Stomach (tissue), 9 donors: ENCODE results near the gene ELF2. TPM values are rescaled to one million over a fixed set of nuclear protein-coding genes. Genes with fewer than 3 reads are reported as not detected.

Experiments used
- DNase-seq, 2 donors: peaks; one replicate each; pipeline versions ENCODE4 v3.0.0 to v3.0.0-alpha.2; 2013 to 2019
- H3K27ac ChIP-seq, 5 donors: fragments of 200-600 bp in 4 of 5; sonication (generic) in 4 of 5; one replicate each; pipeline ENCODE4 v1.5.1; 2013 to 2019; ENCODE audit warnings: mild to moderate bottlenecking in 1 of 5, moderate library complexity in 1 of 5
- H3K27me3 ChIP-seq, 3 donors: fragments of 200-600 bp; sonication (generic); one replicate each; pipeline ENCODE4 v1.5.1; 2017 to 2019; ENCODE audit warnings: mixed run types in 1 of 3
- H3K36me3 ChIP-seq, 4 donors: fragments of 200-600 bp; sonication (generic); 1 replicate in 3 of 4; 2 replicates in 1 of 4; pipeline ENCODE4 v1.5.1; 2016 to 2019
- H3K4me1 ChIP-seq, 4 donors: fragments of 200-600 bp; sonication (generic); one replicate each; pipeline ENCODE4 v1.5.1; 2016 to 2019
- H3K4me3 ChIP-seq, 4 donors: fragments of 200-600 bp; sonication (generic) in 3 of 4; one replicate each; pipeline ENCODE4 v1.5.1; 2016 to 2019; ENCODE audit warnings: mild to moderate bottlenecking in 1 of 4
- H3K9me3 ChIP-seq, 4 donors: fragments of 200-600 bp; sonication (generic); one replicate each; pipeline ENCODE4 v1.5.1; 2016 to 2019
- EP300 ChIP-seq: sonication (generic); formaldehyde crosslinking; IDR thresholded peaks from one replicate; pipeline ENCODE4 v1.6.1; 2017; ENCODE audit warnings: antibody characterized with exemption
- POLR2A ChIP-seq, 4 donors: fragments of 450-650 bp; IDR thresholded peaks; one replicate each; pipeline ENCODE4 v1.6.1; 2016; ENCODE audit warnings: antibody characterized with exemption in 4 of 4, control low read depth in 2 of 4, mild to moderate bottlenecking in 1 of 4, moderate library complexity in 1 of 4
- POLR2AphosphoS5 ChIP-seq, 3 donors: sonication (generic); formaldehyde crosslinking; IDR thresholded peaks; one replicate each; pipeline ENCODE4 v1.6.1; 2016; ENCODE audit warnings: antibody characterized with exemption in 3 of 3
- WGBS, 5 donors: extraction: QIAGEN DNeasy Blood & Tissue Kit in 3 of 5; methylation state at CpG; one replicate each; pipeline versions ENCODE4 v1.1.5 to v1.1.7; 2013 to 2018; 5-methylcytosine and 5-hydroxymethylcytosine counted together
- intact Hi-C: fragments of 100-400 bp; cut with DNase I; formaldehyde crosslinking; loops from one replicate; pipeline ENCODE4 v1.15.1; 2023; ENCODE audit warnings: low total_unique reads
- polyA plus RNA-seq, 3 donors: library from polyadenylated mRNA; stranded (reverse); fragments of 200-250 nt; gene quantifications; one replicate each; pipeline ENCODE4 v1.2.3, GENCODE V29; 2013
- total RNA-seq, 5 donors: library from RNA; depleted of rRNA; stranded (reverse); fragments of >200 nt; gene quantifications; one replicate each; pipeline versions ENCODE4 v1.1.0 to v1.2.3, GENCODE V29; 2014 to 2016
- TF ChIP-seq, protein P1 (sequence below), 7 experiments: fragments of 450-650 bp in 4 of 7; fragments of 200-600 bp in 3 of 7; sonication (generic) in 3 of 7; IDR thresholded peaks; one replicate each; pipeline ENCODE4 v1.5.1; 2016 to 2019; ENCODE audit warnings: antibody characterized with exemption in 7 of 7, control low read depth in 2 of 7, mild to moderate bottlenecking in 1 of 7
- donor health status: healthy with polysubstance abuse.
- donor health status: Bipolar disorder and iron deficiency.
- donor health status: healthy.

Gene ELF2
- total and polyA plus RNA-seq, 8 donors = 10.6 to 115 (median 36.5) TPM

DNA sequence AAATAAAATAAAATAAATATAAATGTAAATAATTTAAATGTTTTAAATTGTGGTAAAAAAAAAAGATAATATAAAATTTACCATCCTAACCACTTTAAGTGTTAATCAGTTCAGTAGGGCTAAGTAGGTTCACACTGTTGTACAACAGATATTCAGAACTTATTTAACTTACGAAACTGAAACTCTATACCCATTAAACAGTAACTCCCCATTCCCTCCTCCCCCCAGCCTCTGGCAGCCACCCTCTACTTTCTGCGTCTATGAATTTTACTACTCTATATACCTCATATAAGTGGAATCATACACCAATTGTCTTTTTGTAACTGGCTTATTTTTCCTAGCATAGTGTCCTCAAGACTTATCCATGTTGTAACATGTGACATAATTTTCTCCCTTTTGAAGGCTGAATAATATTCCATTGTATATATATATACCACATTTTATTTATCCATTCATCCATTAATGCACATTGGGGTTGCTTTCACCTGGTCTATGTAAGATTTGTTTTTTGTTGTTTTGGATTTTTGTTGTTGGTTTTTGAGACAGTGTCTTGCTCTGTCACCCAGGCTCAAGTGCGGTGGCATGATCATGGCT lies 32.5 kb upstream of the ELF2 start:
- H3K36me3 ChIP-seq = no peaks in the 10 kb centered on the region
- H3K4me3 ChIP-seq = no peak overlapping the region
- no peak overlapping the region for H3K27ac ChIP-seq
- TF ChIP-seq POLR2AphosphoS5 (IDR thresholded peaks at IDR 0.05) = no peak
- TF ChIP-seq POLR2A (IDR thresholded peaks at IDR 0.05) = no peak
- TF ChIP-seq EP300 = no peak
- TF ChIP-seq, protein P1, sequence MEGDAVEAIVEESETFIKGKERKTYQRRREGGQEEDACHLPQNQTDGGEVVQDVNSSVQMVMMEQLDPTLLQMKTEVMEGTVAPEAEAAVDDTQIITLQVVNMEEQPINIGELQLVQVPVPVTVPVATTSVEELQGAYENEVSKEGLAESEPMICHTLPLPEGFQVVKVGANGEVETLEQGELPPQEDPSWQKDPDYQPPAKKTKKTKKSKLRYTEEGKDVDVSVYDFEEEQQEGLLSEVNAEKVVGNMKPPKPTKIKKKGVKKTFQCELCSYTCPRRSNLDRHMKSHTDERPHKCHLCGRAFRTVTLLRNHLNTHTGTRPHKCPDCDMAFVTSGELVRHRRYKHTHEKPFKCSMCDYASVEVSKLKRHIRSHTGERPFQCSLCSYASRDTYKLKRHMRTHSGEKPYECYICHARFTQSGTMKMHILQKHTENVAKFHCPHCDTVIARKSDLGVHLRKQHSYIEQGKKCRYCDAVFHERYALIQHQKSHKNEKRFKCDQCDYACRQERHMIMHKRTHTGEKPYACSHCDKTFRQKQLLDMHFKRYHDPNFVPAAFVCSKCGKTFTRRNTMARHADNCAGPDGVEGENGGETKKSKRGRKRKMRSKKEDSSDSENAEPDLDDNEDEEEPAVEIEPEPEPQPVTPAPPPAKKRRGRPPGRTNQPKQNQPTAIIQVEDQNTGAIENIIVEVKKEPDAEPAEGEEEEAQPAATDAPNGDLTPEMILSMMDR (IDR thresholded peaks at IDR 0.05) = no peak
- DNase-seq = no peak
- 93 to 96% (median 95%) methylated on average over 3 of the region's 3 CpGs for WGBS, 5 donors
- H3K4me1 ChIP-seq = peaks cover 0 to 15% (median 0%) of the 10 kb centered on the region in 4 donors
- H3K9me3 ChIP-seq = no peaks in the 10 kb centered on the region
- intact Hi-C loops = no loop called here
- no peaks in the 10 kb centered on the region for H3K27me3 ChIP-seq

GRCh38 chr4:139208404-139208945 lies 31.5 kb upstream of the ELF2 start:
- Histone ChIP-seq H3K4me3 (no peak overlapping the region), H3K27ac (peak overlapping the region in 3 of 5 donors; percentile 37 to 68 (median 45)), H3K9me3 (no peaks in the 10 kb centered on the region), H3K27me3 (no peaks in the 10 kb centered on the region), H3K4me1 (peaks cover 0 to 7% (median 0%) of the 10 kb centered on the region in 4 donors), H3K36me3 (no peaks in the 10 kb centered on the region)
- DNase-seq = no peak
- 59 to 72% (median 62%) methylated on average over 3 of the region's 3 CpGs for WGBS, 5 donors
- peak in 1 of 3 donors; percentile 31 for TF ChIP-seq POLR2AphosphoS5 (IDR thresholded peaks at IDR 0.05)
- TF ChIP-seq, protein P1 (IDR thresholded peaks at IDR 0.05) = no peak
- intact Hi-C loops = no loop called here

DNA sequence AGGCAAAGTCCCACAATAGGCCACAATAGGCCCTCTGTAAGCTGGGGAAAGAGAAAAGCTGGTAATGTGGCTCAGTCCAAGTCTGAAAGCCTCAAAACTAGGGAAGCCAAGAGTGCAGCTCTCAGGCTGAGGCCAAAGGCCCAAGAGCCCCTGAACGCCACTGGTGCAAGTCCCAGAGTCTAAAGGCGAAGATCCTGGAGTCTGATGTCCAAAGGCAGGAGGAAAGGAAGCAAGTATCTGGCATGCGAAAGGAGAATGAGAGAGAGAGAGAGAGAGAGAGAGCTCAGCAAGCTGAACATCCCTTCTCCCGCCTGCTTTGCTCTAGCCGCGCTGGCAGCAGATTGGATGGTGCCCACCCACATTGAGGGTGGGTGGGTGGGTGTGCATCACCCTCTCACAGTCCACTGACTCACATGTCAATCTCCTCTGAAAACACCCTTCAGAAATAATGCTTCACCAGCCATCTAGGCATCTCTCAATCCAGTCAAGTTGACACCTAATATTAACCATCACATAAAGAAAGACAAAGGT lies 30.9 kb upstream of the ELF2 start:
- H3K4me3 ChIP-seq = no peak overlapping the region
- H3K27me3 ChIP-seq = no peaks in the 10 kb centered on the region
- TF ChIP-seq POLR2A (IDR thresholded peaks at IDR 0.05) (no peak), EP300 (no peak), POLR2AphosphoS5 (IDR thresholded peaks at IDR 0.05) (no peak)
- TF ChIP-seq, protein P1 (IDR thresholded peaks at IDR 0.05) = no peak
- H3K27ac ChIP-seq = peak overlapping the region in 3 of 5 donors; percentile 37 to 68 (median 45)
- 76 to 87% (median 85%) methylated on average over 5 to 6 of the region's 6 CpGs for WGBS, 5 donors
- intact Hi-C loops = no loop called here
- no peak for DNase-seq
- peaks cover 0 to 7% (median 0%) of the 10 kb centered on the region in 4 donors for H3K4me1 ChIP-seq
- H3K36me3 ChIP-seq = no peaks in the 10 kb centered on the region
- H3K9me3 ChIP-seq = no peaks in the 10 kb centered on the region

GRCh38 chr4:139207247-139207646 lies 30.2 kb upstream of the ELF2 start:
- H3K4me3 ChIP-seq = no peak overlapping the region
- WGBS, 5 donors = 76 to 88% (median 83%) methylated on average over 3 of the region's 3 CpGs
- no peak for DNase-seq
- H3K27me3 ChIP-seq = no peaks in the 10 kb centered on the region
- no peaks in the 10 kb centered on the region for H3K9me3 ChIP-seq
- intact Hi-C loops = no loop called here
- H3K27ac ChIP-seq = peak overlapping the region in 1 of 5 donors; percentile 45
- TF ChIP-seq EP300 (no peak), POLR2AphosphoS5 (IDR thresholded peaks at IDR 0.05) (no peak), POLR2A (IDR thresholded peaks at IDR 0.05) (no peak)
- TF ChIP-seq, protein P1 (IDR thresholded peaks at IDR 0.05) = no peak
- no peaks in the 10 kb centered on the region for H3K36me3 ChIP-seq
- peaks cover 0 to 7% (median 0%) of the 10 kb centered on the region in 4 donors for H3K4me1 ChIP-seq
